ENCODE measurements around the gene GNAT3. TPM values are rescaled to one million over a fixed set of nuclear protein-coding genes. Genes with fewer than 3 reads are reported as not detected.
A peak's percentile ranks its signal among the peaks of the same experiment; 100 is the strongest.

The GNAT3 gene
- total and polyA plus RNA-seq, 2 donors: not detected

GRCh38 chr7:80493121-80493849, 18.6 kb downstream of the GNAT3 start:
- Histone ChIP-seq H3K27ac (ENCODE audit: low read depth) (no peak overlapping the region), H3K4me1 (ENCODE audit: insufficient read depth) (no peaks in the 10 kb centered on the region), H3K36me3 (ENCODE audit: insufficient read depth) (no peaks in the 10 kb centered on the region), H3K4me3 (ENCODE audit: low read depth, low read length) (no peak overlapping the region)
- no peak for DNase-seq (ENCODE audit: extremely low spot score)
- 97% methylated on average over 1 of the region's 1 CpG for WGBS

- Histone ChIP-seq H3K4me1 (ENCODE audit: insufficient read depth) (no peaks in the 10 kb centered on the region), H3K27ac (ENCODE audit: low read depth) (no peak overlapping the region), H3K4me3 (ENCODE audit: low read depth, low read length) (no peak overlapping the region), H3K36me3 (ENCODE audit: insufficient read depth) (no peaks in the 10 kb centered on the region)
- 86% methylated on average over 4 of the region's 4 CpGs for WGBS
- no peak for DNase-seq (ENCODE audit: extremely low spot score)
Observed at GRCh38 chr7:80491462-80491861, 20.4 kb downstream of the GNAT3 start.

GRCh38 chr7:80488851-80489370, 23.0 kb downstream of the GNAT3 start:
- H3K4me1 ChIP-seq (ENCODE audit: insufficient read depth): no peaks in the 10 kb centered on the region
- no peak overlapping the region for H3K27ac ChIP-seq (ENCODE audit: low read depth)
- no peak overlapping the region for H3K4me3 ChIP-seq (ENCODE audit: low read depth, low read length)
- peak; percentile 18 for DNase-seq (ENCODE audit: extremely low spot score)
- 58% methylated on average over 5 of the region's 5 CpGs for WGBS
- H3K36me3 ChIP-seq (ENCODE audit: insufficient read depth): no peaks in the 10 kb centered on the region

GRCh38 chr7:80488406-80488805, 23.5 kb downstream of the GNAT3 start:
- Histone ChIP-seq H3K27ac (ENCODE audit: low read depth) (no peak overlapping the region), H3K36me3 (ENCODE audit: insufficient read depth) (no peaks in the 10 kb centered on the region), H3K4me3 (ENCODE audit: low read depth, low read length) (no peak overlapping the region), H3K4me1 (ENCODE audit: insufficient read depth) (no peaks in the 10 kb centered on the region)
- no peak for DNase-seq (ENCODE audit: extremely low spot score)

GRCh38 chr7:80485721-80486120, 26.1 kb downstream of the GNAT3 start:
- no peak for DNase-seq (ENCODE audit: extremely low spot score)
- no peak overlapping the region for H3K27ac ChIP-seq (ENCODE audit: low read depth)
- H3K36me3 ChIP-seq (ENCODE audit: insufficient read depth): no peaks in the 10 kb centered on the region
- no peaks in the 10 kb centered on the region for H3K4me1 ChIP-seq (ENCODE audit: insufficient read depth)
- H3K4me3 ChIP-seq (ENCODE audit: low read depth, low read length): no peak overlapping the region

GRCh38 chr7:80482950-80483349, 28.9 kb downstream of the GNAT3 start:
- H3K36me3 ChIP-seq (ENCODE audit: insufficient read depth): no peaks in the 10 kb centered on the region
- no peak overlapping the region for H3K4me3 ChIP-seq (ENCODE audit: low read depth, low read length)
- H3K4me1 ChIP-seq (ENCODE audit: insufficient read depth): no peaks in the 10 kb centered on the region
- H3K27ac ChIP-seq (ENCODE audit: low read depth): no peak overlapping the region
- no peak for DNase-seq (ENCODE audit: extremely low spot score)
- 89% methylated on average over 3 of the region's 3 CpGs for WGBS

GRCh38 chr7:80481196-80481884, 30.5 kb downstream of the GNAT3 start:
- no peaks in the 10 kb centered on the region for H3K36me3 ChIP-seq (ENCODE audit: insufficient read depth)
- WGBS: 65% methylated on average over 2 of the region's 2 CpGs
- no peak for DNase-seq (ENCODE audit: extremely low spot score)
- H3K4me1 ChIP-seq (ENCODE audit: insufficient read depth): no peaks in the 10 kb centered on the region
- H3K4me3 ChIP-seq (ENCODE audit: low read depth, low read length): no peak overlapping the region
- no peak overlapping the region for H3K27ac ChIP-seq (ENCODE audit: low read depth)

GRCh38 chr7:80480566-80480965, 31.3 kb downstream of the GNAT3 start:
- Histone ChIP-seq H3K4me1 (ENCODE audit: insufficient read depth) (no peaks in the 10 kb centered on the region), H3K27ac (ENCODE audit: low read depth) (no peak overlapping the region), H3K36me3 (ENCODE audit: insufficient read depth) (no peaks in the 10 kb centered on the region), H3K4me3 (ENCODE audit: low read depth, low read length) (no peak overlapping the region)
- DNase-seq (ENCODE audit: extremely low spot score): no peak
- 72% methylated on average over 4 of the region's 4 CpGs for WGBS

GRCh38 chr7:80478683-80479082, 33.2 kb downstream of the GNAT3 start:
- Histone ChIP-seq H3K4me1 (ENCODE audit: insufficient read depth) (no peaks in the 10 kb centered on the region), H3K27ac (ENCODE audit: low read depth) (no peak overlapping the region), H3K36me3 (ENCODE audit: insufficient read depth) (no peaks in the 10 kb centered on the region), H3K4me3 (ENCODE audit: low read depth, low read length) (no peak overlapping the region)
- WGBS: 78% methylated on average over 2 of the region's 2 CpGs
- no peak for DNase-seq (ENCODE audit: extremely low spot score)

GRCh38 chr7:80476035-80476434, 35.8 kb downstream of the GNAT3 start:
- WGBS: 94% methylated on average over 1 of the region's 1 CpG
- DNase-seq (ENCODE audit: extremely low spot score): no peak
- no peaks in the 10 kb centered on the region for H3K36me3 ChIP-seq (ENCODE audit: insufficient read depth)
- H3K4me1 ChIP-seq (ENCODE audit: insufficient read depth): no peaks in the 10 kb centered on the region
- H3K27ac ChIP-seq (ENCODE audit: low read depth): no peak overlapping the region
- H3K4me3 ChIP-seq (ENCODE audit: low read depth, low read length): no peak overlapping the region

GRCh38 chr7:80475383-80475782, 36.5 kb downstream of the GNAT3 start:
- Histone ChIP-seq H3K36me3 (ENCODE audit: insufficient read depth) (no peaks in the 10 kb centered on the region), H3K4me3 (ENCODE audit: low read depth, low read length) (no peak overlapping the region), H3K4me1 (ENCODE audit: insufficient read depth) (no peaks in the 10 kb centered on the region), H3K27ac (ENCODE audit: low read depth) (no peak overlapping the region)
- no peak for DNase-seq (ENCODE audit: extremely low spot score)
- 79% methylated on average over 3 of the region's 3 CpGs for WGBS

GRCh38 chr7:80473751-80474150, 38.1 kb downstream of the GNAT3 start:
- WGBS: 100% methylated on average over 1 of the region's 1 CpG
- no peaks in the 10 kb centered on the region for H3K4me1 ChIP-seq (ENCODE audit: insufficient read depth)
- no peak overlapping the region for H3K27ac ChIP-seq (ENCODE audit: low read depth)
- H3K36me3 ChIP-seq (ENCODE audit: insufficient read depth): no peaks in the 10 kb centered on the region
- no peak for DNase-seq (ENCODE audit: extremely low spot score)
- no peak overlapping the region for H3K4me3 ChIP-seq (ENCODE audit: low read depth, low read length)

- Histone ChIP-seq H3K4me3 (ENCODE audit: low read depth, low read length) (no peak overlapping the region), H3K27ac (ENCODE audit: low read depth) (no peak overlapping the region), H3K4me1 (ENCODE audit: insufficient read depth) (no peaks in the 10 kb centered on the region), H3K36me3 (ENCODE audit: insufficient read depth) (no peaks in the 10 kb centered on the region)
- DNase-seq (ENCODE audit: extremely low spot score): no peak
- WGBS: 51% methylated on average over 4 of the region's 4 CpGs
Observed at GRCh38 chr7:80472491-80473200, 39.2 kb downstream of the GNAT3 start.
